ENCODE results near the gene CYTH3. TPM values are rescaled to one million over a fixed set of nuclear protein-coding genes. Genes with fewer than 3 reads are reported as not detected.
"Not testable (repeated sequence)": the region's sequence is repeated elsewhere in the genome, so short reads cannot be mapped to it uniquely, and the experiment has no call there.

Gene CYTH3
- total RNA-seq, 2 donors from 2014 or later = 26.4 to 30.2 TPM

DNA sequence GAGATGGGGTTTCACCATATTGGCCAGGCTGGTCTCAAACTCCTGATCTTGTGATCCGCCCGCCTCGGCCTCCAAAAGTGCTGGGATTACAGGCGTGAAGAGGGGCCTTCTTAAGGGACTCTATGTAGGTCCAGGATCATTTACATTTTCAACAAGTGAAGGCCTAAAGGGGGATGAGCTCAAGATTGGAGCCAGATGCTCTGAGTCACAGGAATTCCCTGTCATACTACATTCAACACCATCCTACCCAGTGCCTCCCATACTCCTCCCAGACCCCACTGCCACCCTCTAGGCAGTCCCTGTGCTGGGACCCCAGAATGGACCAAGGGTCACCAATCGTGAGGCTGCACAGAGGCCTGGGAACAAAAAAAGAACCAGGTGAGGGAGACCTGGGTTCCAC lies 29.9 kb downstream of the CYTH3 start:
- ATAC-seq = no peak
- DNase-seq = no peak
- intact Hi-C loops (cut with DNase I) = no loop called here

GRCh38 chr7:6241607-6241973 lies 30.8 kb downstream of the CYTH3 start:
- no peak for DNase-seq
- no peak for ATAC-seq
- intact Hi-C loops (cut with DNase I) = no loop called here

DNA sequence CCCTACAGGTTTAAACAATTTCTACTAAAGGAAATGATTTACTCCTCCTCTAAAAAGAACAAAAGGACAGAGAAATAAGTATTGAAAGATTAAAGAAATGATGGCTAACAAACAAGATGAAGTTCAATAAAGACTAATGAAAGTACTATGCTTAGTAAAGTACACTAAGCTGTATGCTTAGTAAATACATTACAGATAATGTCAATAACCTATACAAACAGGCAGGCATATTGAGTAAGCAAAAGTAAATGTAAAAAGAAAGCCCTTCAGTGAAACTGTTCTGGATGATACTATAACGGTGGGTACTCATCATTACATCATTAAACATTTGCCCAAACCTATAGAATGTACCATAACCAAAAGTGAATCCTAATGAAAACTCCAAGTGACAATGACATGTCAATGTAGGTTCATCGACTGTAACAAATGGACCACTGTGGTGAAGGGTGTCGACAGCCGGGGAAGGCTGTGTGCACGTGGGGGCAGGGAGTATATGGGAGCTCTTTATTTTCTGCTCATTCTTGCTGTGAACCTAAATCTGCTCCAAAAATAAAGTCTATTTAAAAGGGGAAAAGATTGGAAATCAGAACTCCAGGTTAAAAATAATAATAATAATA lies 34.0 kb downstream of the CYTH3 start:
- ATAC-seq = no peak
- intact Hi-C loops (cut with DNase I) = no loop called here
- no peak for DNase-seq

DNA sequence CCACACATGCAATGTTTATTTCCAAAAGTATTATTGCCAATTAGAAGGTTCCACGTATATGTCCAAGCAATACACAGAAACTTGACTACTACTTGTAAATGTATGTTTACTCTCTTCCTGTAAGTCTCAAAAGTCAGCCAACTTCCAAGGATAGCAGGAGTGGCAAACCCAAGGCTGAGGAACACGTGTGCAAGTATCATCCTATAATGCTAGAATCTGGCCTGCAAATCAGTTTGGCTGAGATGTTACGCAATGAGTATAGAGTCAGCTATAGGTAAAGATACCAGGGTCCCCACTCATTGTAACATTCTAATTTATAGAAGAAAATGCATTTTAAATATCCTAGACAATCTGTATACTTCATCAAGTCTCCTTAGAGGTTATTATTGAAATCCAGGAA lies 34.7 kb downstream of the CYTH3 start:
- ATAC-seq (no peak), DNase-seq (no peak)
- intact Hi-C loops (cut with DNase I) = no loop called here

DNA sequence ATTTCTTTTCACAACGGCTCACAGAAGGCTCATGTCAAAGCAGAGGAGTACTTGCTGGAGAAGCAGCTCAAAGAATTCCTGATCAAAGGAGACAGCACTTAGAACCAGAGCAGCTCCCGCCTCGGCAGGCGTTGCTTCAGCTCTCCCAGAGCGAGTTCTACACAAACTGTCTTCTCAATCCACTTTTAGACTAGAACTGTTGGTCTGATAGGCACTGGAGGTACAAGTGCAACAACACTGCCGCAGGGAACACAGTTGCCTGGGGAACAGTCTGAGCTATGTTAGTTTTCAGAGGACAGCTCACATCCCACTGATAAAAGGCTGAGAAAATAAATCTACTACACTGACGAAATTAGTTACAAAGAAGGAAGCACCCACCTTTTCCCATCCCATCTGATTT lies 35.4 kb downstream of the CYTH3 start:
- intact Hi-C loops (cut with DNase I) = no loop called here
- ATAC-seq (peak; percentile 47 to 60), DNase-seq (no peak)

- DNase-seq (no peak), ATAC-seq (no peak)
- intact Hi-C loops (cut with DNase I) = no loop called here
These were observed 37.2 kb downstream of the CYTH3 start for GRCh38 chr7:6235029-6235871.

DNA sequence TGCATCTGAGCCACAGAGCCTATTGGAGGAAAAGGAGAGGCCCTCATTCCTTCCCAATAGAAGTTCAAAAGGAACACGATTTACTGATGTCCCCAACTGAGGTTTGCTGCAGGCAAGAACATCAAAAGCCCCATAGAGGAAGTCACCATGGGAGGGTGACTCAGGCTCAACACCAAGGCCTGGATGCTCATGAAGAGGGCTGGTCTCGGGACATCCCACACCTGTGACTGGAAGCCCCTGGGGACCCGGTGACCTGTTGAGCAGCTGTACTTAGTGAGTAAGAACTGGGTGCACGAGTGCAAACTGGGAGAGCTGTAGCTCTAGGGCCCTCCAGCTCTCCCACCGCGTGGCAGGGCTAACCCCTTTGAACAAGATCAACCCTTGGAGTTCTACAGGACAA lies 38.0 kb downstream of the CYTH3 start:
- DNase-seq (no peak), ATAC-seq (no peak)
- intact Hi-C loops (cut with DNase I) = no loop called here

GRCh38 chr7:6232534-6232933 lies 39.9 kb downstream of the CYTH3 start:
- DNase-seq (peak; percentile 77), ATAC-seq (peak; percentile 28 to 48)
- intact Hi-C loops (cut with DNase I) = no loop called here

GRCh38 chr7:6232116-6232515 lies 40.3 kb downstream of the CYTH3 start:
- DNase-seq = no peak
- intact Hi-C loops (cut with DNase I) = no loop called here
- ATAC-seq = no peak

DNA sequence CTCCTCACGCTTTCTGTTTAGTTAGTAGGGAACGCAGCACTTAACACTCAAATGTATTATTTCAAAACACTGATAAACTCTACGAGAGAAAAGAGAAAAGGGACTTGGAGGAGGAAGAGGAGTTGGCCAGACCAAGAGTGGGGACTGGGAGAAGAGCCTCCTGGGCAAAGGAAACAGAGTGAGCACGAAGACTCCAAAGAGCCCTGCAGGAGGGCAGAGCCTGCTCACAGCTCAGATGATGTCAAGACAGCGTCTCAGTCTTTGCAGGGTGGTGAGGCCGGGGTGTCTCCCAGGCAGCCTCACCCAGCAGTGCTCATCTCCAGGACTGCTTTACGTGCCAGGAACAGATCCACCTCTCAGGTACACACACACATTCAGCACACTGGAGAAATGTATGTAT lies 41.2 kb downstream of the CYTH3 start:
- ATAC-seq (no peak), DNase-seq (no peak)
- intact Hi-C loops (cut with DNase I) = no loop called here

DNA sequence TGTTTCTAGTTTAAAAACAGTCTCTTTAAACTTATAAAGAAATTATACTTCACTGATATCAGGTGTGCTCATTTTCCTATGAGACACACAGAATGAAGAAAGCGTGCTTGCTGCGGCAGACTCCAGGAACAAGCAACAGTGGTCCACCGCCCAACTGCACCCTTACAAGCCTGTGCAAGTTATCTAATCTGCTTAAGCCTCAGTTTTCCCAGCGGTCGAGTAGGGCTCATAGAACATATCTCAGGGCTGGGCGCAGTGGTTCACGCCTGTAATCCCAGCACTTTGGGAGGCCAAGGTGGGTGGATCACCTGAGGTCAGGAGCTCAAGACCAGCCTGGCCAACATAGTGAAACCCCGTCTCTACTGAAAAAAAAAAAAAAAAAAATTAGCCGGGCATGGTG lies 43.1 kb downstream of the CYTH3 start:
- intact Hi-C loops (cut with DNase I) = loop anchor here in 1 of 2 donors (5.0 kb wide), 1 partner anchor 38 kb away; no protein-coding TSS in a partner anchor
- not testable (repeated sequence) for DNase-seq
- ATAC-seq = peak in 1 of 2 donors; percentile 7

DNA sequence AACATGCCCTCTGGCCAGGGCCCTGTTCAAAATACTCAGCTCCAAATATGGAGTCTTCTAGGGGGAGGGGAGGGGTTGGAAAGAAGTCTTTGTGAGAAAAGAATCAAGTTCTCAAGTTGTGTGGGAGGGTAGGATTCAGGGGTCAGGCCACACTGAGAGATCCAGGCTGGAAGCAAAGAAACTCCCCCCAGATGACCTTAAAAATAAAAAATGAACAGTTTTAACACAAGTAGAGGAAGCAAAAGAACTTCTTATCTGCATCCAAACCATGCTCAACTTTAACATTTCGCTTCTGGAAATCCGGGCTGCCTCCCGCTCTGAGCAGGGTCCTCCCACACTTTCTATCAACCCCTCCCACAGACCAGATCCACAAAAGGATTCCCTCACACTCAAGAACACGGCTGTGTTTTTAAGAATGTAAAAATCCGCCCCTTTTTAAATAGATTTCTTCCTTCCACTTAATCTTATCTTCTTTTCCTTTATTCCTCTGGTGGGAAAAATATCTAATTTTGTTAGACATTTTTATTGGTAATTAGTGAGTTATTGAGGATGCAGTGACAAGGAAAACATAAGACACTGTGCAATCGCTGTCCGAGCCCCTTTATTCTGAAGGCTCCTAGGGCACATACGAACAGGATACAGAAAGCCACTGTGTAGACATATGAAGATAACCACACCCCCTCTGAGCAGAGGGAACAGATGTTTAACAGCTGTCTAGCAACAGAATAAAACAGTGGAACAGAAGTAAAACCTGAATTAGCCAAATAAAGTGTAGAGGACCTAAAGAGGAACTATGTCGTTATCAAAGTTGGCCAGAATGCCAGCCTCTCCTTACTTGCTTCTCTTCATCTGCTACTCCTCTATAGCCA lies 43.8 kb downstream of the CYTH3 start:
- no peak for DNase-seq
- peak; percentile 48 to 77 for ATAC-seq
- intact Hi-C loops (cut with DNase I) = loop anchor here in 1 of 2 donors (5.0 kb wide), 1 partner anchor 39 kb away; no protein-coding TSS in a partner anchor

- intact Hi-C loops (cut with DNase I) = loop anchor here in 1 of 2 donors (5.0 kb wide), 1 partner anchor 40 kb away; no protein-coding TSS in a partner anchor
- no peak for DNase-seq
These were observed 45.1 kb downstream of the CYTH3 start for GRCh38 chr7:6227294-6227846.

GRCh38 chr7:6226194-6226799 lies 46.1 kb downstream of the CYTH3 start:
- intact Hi-C loops (cut with DNase I) = loop anchor here in 1 of 2 donors (5.0 kb wide), 1 partner anchor 41 kb away; no protein-coding TSS in a partner anchor
- ATAC-seq (peak in 1 of 2 donors; percentile 33), DNase-seq (no peak)

More at GRCh38 chr7:6227294-6227846, 45.1 kb downstream of the CYTH3 start:
- peak; percentile 56 to 68 for ATAC-seq

DNA sequence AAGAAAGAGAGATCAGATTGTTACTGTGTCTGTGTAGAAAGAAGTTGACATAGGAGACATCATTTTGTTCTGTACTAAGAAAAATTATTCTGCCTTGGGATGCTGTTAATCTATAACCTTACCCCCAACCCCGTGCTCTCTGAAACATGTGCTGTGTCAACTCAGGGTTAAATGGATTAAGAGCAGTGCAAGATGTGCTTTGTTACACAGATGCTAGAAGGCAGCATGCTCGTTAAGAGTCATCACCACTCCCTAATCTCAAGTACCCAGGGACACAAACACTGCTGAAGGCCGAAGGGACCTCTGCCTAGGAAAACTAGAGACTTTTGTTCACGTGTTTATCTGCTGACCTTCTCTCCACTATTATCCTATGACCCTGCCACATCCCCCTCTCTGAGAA lies 49.0 kb downstream of the CYTH3 start:
- ATAC-seq; DNase-seq; intact Hi-C loops (cut with DNase I): not testable (repeated sequence)

- ATAC-seq; DNase-seq; intact Hi-C loops (cut with DNase I): not testable (repeated sequence)
These were observed 49.4 kb downstream of the CYTH3 start for GRCh38 chr7:6223010-6223409.

GRCh38 chr7:6221340-6222319 lies 50.8 kb downstream of the CYTH3 start:
- DNase-seq (no peak), ATAC-seq (peak; percentile 32 to 43)
- intact Hi-C loops (cut with DNase I) = no loop called here

- no peak for DNase-seq
- ATAC-seq = peak in 1 of 2 donors; percentile 28
- intact Hi-C loops (cut with DNase I) = no loop called here
These were observed 54.1 kb downstream of the CYTH3 start for GRCh38 chr7:6218329-6218728.

Measured in left cardiac atrium (tissue), 4 donors.